Heart left ventricle (tissue), 13 donors: ENCODE results near the gene SNAP91.

ENCODE experiments used
- CTCF ChIP-seq, 12 donors: fragments of 200-600 bp; sonication (generic) in 4 of 12; IDR thresholded peaks; one replicate each; pipeline versions ENCODE4 v1.5.0 to v1.8.0; 2018 to 2022; ENCODE audit warnings: antibody characterized with exemption in 12 of 12, mild to moderate bottlenecking in 5 of 12
- POLR2A ChIP-seq, 2 donors: fragments of 450-650 bp; IDR thresholded peaks; one replicate each; pipeline ENCODE4 v1.6.1; 2017; ENCODE audit warnings: antibody characterized with exemption in 2 of 2, mild to moderate bottlenecking in 2 of 2, moderate library complexity in 2 of 2
- donor health status: ischemic (EF 13 %, LVEDD 7.1; RV severe dilation, severe dysfunction).
- donor health status: DM: no; HTN: yes; CAD: no.
- donor health status: DM: no; HTN: no; CAD: no.
- donor health status: ischemic (EF 25% LVEDD 6.9; RV normal size, moderate dysfunction).
- donor health status: ischemic (EF 25% LVEDD 5.7; RV mildly dilated, moderate dysfunction).
- donor health status: ischemic (EF 35%, LVEDD 5.7; RV mildly dilated, moderate dysfunction).
- donor health status: nonischemic (EF 11% LVEDD 7.7; RV severe dilation, severe dysfunction).
- donor health status: DM: yes; HTN: yes; CAD: no.
- donor health status: PGD.
- donor health status: ischemic (EF 29% LVEDD 5.4; RV normal size, mild dysfunction).
- donor health status: nonischemic (EF 23%, LVEDD 6.1; RV moderate dilation, normal function).

GRCh38 chr6:83729871-83730270, 21.0 kb upstream of the SNAP91 start:
- TF ChIP-seq CTCF (IDR thresholded peaks at IDR 0.05): no peak
- TF ChIP-seq POLR2A (IDR thresholded peaks at IDR 0.05): no peak
